Keratinocyte (primary cell): ENCODE data around the gene ARL15. TPM values are rescaled to one million over a fixed set of nuclear protein-coding genes. Genes with fewer than 3 reads are reported as not detected.

Source experiments
- DNase-seq: peaks from one replicate; pipeline ENCODE4 v3.0.0-alpha.2; 2011; ENCODE audit warnings: low read depth, missing footprints, low spot score
- FAIRE-seq: peaks from 2 replicates; lab custom pipeline; 2011; peaks lifted over from hg19 to GRCh38; lab: Jason Lieb, UNC
- H2AFZ ChIP-seq: 2 replicates; pipeline ENCODE4 v1.6.0; 2012; ENCODE audit warnings: low read length, control low read depth, inconsistent platforms; ENCODE audit not compliant: control insufficient read depth
- H3K27ac ChIP-seq: 2 replicates; pipeline ENCODE4 v1.5.1; 2011; ENCODE audit warnings: low read length; ENCODE audit not compliant: control insufficient read depth, insufficient read depth
- H3K27me3 ChIP-seq: 3 replicates; pipeline ENCODE4 v1.6.0; 2011; ENCODE audit warnings: low read length; ENCODE audit not compliant: control insufficient read depth, insufficient read depth; ENCODE audit errors: extremely low read depth
- H3K36me3 ChIP-seq, 2 experiments: 2 replicates in 1 of 2; 3 replicates in 1 of 2; pipeline ENCODE4 v1.5.1; 2011; ENCODE audit warnings: low read length in 2 of 2, mild to moderate bottlenecking in 1 of 2; ENCODE audit not compliant: control insufficient read depth in 2 of 2, insufficient read depth in 2 of 2; ENCODE audit errors: extremely low read depth in 1 of 2
- H3K4me1 ChIP-seq: 3 replicates; pipeline ENCODE4 v1.5.1; 2011; ENCODE audit warnings: low read length; ENCODE audit not compliant: control insufficient read depth, insufficient read depth; ENCODE audit errors: extremely low read depth
- H3K4me2 ChIP-seq: 3 replicates; pipeline ENCODE4 v1.6.0; 2011; ENCODE audit warnings: low read depth, low read length; ENCODE audit not compliant: control insufficient read depth, insufficient read depth; ENCODE audit errors: extremely low read depth
- H3K4me3 ChIP-seq, 3 experiments: fragments of 200-600 bp in 1 of 3; sonication (generic) in 1 of 3; 2 replicates in 2 of 3; 3 replicates in 1 of 3; pipeline ENCODE4 v1.5.1; 2011 to 2016; ENCODE audit warnings: low read length in 3 of 3, mild to moderate bottlenecking in 3 of 3, control low read depth in 2 of 3, inconsistent platforms in 1 of 3, low read depth in 1 of 3, mixed read lengths in 1 of 3, mixed run types in 1 of 3, moderate library complexity in 1 of 3; ENCODE audit not compliant: control insufficient read depth in 2 of 3, insufficient read depth in 2 of 3; ENCODE audit errors: extremely low read depth in 1 of 3
- H3K79me2 ChIP-seq: 2 replicates; pipeline ENCODE4 v1.6.0; 2012; ENCODE audit warnings: low read length; ENCODE audit not compliant: control insufficient read depth, insufficient read depth
- H3K9ac ChIP-seq: 3 replicates; pipeline ENCODE4 v1.6.0; 2011; ENCODE audit warnings: low read length; ENCODE audit not compliant: control insufficient read depth, insufficient read depth; ENCODE audit errors: extremely low read depth
- H3K9me1 ChIP-seq: 3 replicates; pipeline ENCODE4 v1.6.0; 2011; ENCODE audit warnings: low read length; ENCODE audit not compliant: control insufficient read depth, insufficient read depth; ENCODE audit errors: extremely low read depth
- H3K9me3 ChIP-seq: 2 replicates; pipeline ENCODE4 v1.5.1; 2012; ENCODE audit warnings: low read depth, low read length; ENCODE audit not compliant: control insufficient read depth
- H4K20me1 ChIP-seq: 3 replicates; pipeline ENCODE4 v1.6.0; 2011; ENCODE audit warnings: low read length; ENCODE audit not compliant: control insufficient read depth, insufficient read depth; ENCODE audit errors: extremely low read depth
- EZH2 ChIP-seq: IDR thresholded peaks from one replicate; pipeline ENCODE4 v1.6.1; 2012; ENCODE audit warnings: inconsistent platforms, mild to moderate bottlenecking, low read length, moderate library complexity
- dilution Hi-C: fragments of 300-500 bp; cut with MboI; formaldehyde crosslinking; loops from one replicate; pipeline ENCODE4 v1.7.0; 2020; ENCODE audit warnings: low sequenced_read_pairs; ENCODE audit not compliant: extremely low pct_ligation_motif_present
- polyA plus RNA-seq, 5 experiments: library from polyadenylated mRNA; depleted of rRNA in 3 of 5; stranded (reverse) in 3 of 5; stranded (forward) in 1 of 5; unstranded in 1 of 5; fragments of >200 nt; gene quantifications; 1 replicate in 1 of 5; 2 replicates in 3 of 5; 3 replicates in 1 of 5; pipeline versions ENCODE4 v1.2.1 to v1.2.3, GENCODE V29; 2011 to 2012; ENCODE audit warnings: missing spikeins in 2 of 5, low read depth in 1 of 5, low replicate concordance in 1 of 5
- TF ChIP-seq, protein P1 (sequence below), 3 experiments: IDR thresholded peaks in 1 of 3; conservative IDR thresholded peaks in 1 of 3; optimal IDR thresholded peaks in 1 of 3; 2 replicates in 2 of 3; 3 replicates in 1 of 3; pipeline versions ENCODE3 to v1.5.1; 2011; ENCODE audit warnings: low read length in 3 of 3, mild to moderate bottlenecking in 3 of 3, moderate library complexity in 2 of 3, control low read depth in 1 of 3, inconsistent platforms in 1 of 3; ENCODE audit not compliant: insufficient read depth in 2 of 3; ENCODE audit errors: extremely low read depth in 1 of 3

The ARL15 gene
- polyA plus RNA-seq, 1 donor (not counting 4 experiments of a cell fraction or from before 2014, with no cell fraction given) = 19.7 TPM

DNA sequence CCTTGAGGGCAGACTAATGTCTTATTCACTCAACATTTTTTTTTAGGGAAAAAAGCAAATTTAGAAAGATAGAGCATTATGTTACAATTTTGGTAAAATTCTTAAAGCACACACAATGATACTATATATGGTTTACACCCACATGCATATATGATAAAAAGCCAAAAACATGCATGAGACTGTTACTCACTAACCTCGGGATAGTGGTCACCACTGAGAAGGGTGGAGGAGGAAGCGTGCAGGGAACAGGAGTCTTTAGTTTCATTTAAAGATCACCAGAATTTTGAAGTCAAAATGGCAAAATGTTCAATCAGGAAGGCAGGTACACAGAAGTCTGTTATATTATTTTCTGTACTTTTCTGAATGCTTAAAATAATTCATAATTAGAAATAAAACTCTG, 9.2 kb downstream of the ARL15 start:
- DNase-seq = no peak
- peaks cover 12% of the 10 kb centered on the region for H3K79me2 ChIP-seq

DNA sequence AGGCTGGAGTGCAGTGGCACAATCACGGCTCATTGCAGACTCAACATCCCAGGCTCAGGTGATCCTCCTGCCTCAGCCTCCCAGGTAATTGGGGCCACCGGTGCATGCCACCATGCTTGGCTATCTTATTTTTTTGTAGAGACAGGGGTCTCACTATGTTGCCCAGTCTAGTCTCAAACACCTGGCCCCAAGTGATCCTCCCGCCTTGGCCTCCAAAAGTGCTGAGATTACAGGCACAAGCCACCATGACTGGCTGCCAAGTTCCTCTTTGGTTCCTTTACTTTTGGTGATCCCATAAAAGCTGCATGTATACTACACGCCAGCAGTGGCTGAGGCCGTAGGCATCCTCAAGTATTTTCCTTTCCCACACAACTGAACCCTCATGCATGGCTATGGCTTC, 11.4 kb downstream of the ARL15 start:
- H3K4me1 ChIP-seq = no peaks in the 10 kb centered on the region
- H3K9me3 ChIP-seq = no peaks in the 10 kb centered on the region
- H3K9ac ChIP-seq = no peak overlapping the region
- TF ChIP-seq, protein P1, sequence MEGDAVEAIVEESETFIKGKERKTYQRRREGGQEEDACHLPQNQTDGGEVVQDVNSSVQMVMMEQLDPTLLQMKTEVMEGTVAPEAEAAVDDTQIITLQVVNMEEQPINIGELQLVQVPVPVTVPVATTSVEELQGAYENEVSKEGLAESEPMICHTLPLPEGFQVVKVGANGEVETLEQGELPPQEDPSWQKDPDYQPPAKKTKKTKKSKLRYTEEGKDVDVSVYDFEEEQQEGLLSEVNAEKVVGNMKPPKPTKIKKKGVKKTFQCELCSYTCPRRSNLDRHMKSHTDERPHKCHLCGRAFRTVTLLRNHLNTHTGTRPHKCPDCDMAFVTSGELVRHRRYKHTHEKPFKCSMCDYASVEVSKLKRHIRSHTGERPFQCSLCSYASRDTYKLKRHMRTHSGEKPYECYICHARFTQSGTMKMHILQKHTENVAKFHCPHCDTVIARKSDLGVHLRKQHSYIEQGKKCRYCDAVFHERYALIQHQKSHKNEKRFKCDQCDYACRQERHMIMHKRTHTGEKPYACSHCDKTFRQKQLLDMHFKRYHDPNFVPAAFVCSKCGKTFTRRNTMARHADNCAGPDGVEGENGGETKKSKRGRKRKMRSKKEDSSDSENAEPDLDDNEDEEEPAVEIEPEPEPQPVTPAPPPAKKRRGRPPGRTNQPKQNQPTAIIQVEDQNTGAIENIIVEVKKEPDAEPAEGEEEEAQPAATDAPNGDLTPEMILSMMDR (optimal IDR thresholded peaks at IDR 0.05 in 1 of 3, IDR thresholded peaks at IDR 0.05 in 1 of 3, conservative IDR thresholded peaks at IDR 0.05 in 1 of 3; ENCODE audit: extremely low read depth in 1 of 3, insufficient read depth in 2 of 3, low read length in 3 of 3) = no peak
- TF ChIP-seq EZH2 = no peak
- dilution Hi-C loops = no loop called here
- H3K36me3 ChIP-seq = no peaks in the 10 kb centered on the region
- H3K27me3 ChIP-seq = no peaks in the 10 kb centered on the region
- no peak overlapping the region for H3K4me3 ChIP-seq
- H3K27ac ChIP-seq = no peak overlapping the region
- FAIRE-seq (no peak), DNase-seq (no peak)
- H3K9me1 ChIP-seq = no peaks in the 10 kb centered on the region
- no peak overlapping the region for H3K4me2 ChIP-seq
- no peaks in the 10 kb centered on the region for H4K20me1 ChIP-seq
- peaks cover 7% of the 10 kb centered on the region for H3K79me2 ChIP-seq
- H2AFZ ChIP-seq = no peak overlapping the region

More for the DNA sequence above, 9.2 kb downstream of the ARL15 start:
- Histone ChIP-seq H3K9me3 (no peaks in the 10 kb centered on the region), H3K27ac (no peak overlapping the region), H3K9me1 (no peaks in the 10 kb centered on the region), H4K20me1 (no peaks in the 10 kb centered on the region), H3K4me2 (no peak overlapping the region), H3K9ac (no peak overlapping the region), H2AFZ (no peak overlapping the region), H3K36me3 (no peaks in the 10 kb centered on the region), H3K27me3 (no peaks in the 10 kb centered on the region), H3K4me1 (no peaks in the 10 kb centered on the region), H3K4me3 (no peak overlapping the region)
- TF ChIP-seq EZH2 = no peak
- TF ChIP-seq, protein P1 (optimal IDR thresholded peaks at IDR 0.05 in 1 of 3, IDR thresholded peaks at IDR 0.05 in 1 of 3, conservative IDR thresholded peaks at IDR 0.05 in 1 of 3; ENCODE audit: extremely low read depth in 1 of 3, insufficient read depth in 2 of 3, low read length in 3 of 3) = no peak
- dilution Hi-C loops = no loop called here
- FAIRE-seq = no peak
